ENCODE results near the gene TMEM240. TPM values are rescaled to one million over a fixed set of nuclear protein-coding genes. Genes with fewer than 3 reads are reported as not detected.

The TMEM240 gene
- total RNA-seq, 4 donors from 2014 or later: 4.0 to 27.3 (median 5.1) TPM; not detected in 1

DNA sequence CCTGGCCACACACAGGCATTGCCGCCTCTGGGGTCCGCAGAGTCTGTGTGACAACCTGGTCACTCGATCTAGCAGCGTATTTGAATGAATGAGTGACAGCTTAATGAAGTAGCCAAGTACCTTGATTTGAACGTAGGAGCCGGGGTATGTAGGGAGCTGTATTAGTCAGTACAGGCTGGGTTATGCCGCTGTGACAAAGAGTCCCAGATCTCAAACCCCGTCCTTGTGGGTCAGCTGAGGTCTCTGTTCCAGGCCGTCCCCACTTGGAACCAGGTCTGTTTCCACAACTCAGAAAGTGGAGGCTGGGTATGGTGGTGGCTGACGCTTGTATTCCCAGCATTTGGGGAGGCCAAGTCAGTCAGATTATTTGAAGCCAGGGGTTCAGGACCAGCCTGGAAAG, 48.8 kb downstream of the TMEM240 start:
- Histone ChIP-seq H3K27me3 (no peaks in the 10 kb centered on the region), H3K4me1 (no peaks in the 10 kb centered on the region), H3K36me3 (peaks cover 0 to 98% (median 17%) of the 10 kb centered on the region in 3 donors), H3K4me3 (no peak overlapping the region), H3K27ac (no peak overlapping the region), H3K9me3 (peaks cover 0 to 29% (median 2%) of the 10 kb centered on the region in 4 donors)
- 95 to 98% methylated on average over 10 of the region's 10 CpGs for WGBS, 2 donors
- no peak for DNase-seq (ENCODE audit: low spot score in 2 of 2)
- TF ChIP-seq CTCF (IDR thresholded peaks at IDR 0.05): no peak
- no peak for TF ChIP-seq POLR2A (IDR thresholded peaks at IDR 0.05)
- TF ChIP-seq EP300 (IDR thresholded peaks at IDR 0.05): no peak

DNA sequence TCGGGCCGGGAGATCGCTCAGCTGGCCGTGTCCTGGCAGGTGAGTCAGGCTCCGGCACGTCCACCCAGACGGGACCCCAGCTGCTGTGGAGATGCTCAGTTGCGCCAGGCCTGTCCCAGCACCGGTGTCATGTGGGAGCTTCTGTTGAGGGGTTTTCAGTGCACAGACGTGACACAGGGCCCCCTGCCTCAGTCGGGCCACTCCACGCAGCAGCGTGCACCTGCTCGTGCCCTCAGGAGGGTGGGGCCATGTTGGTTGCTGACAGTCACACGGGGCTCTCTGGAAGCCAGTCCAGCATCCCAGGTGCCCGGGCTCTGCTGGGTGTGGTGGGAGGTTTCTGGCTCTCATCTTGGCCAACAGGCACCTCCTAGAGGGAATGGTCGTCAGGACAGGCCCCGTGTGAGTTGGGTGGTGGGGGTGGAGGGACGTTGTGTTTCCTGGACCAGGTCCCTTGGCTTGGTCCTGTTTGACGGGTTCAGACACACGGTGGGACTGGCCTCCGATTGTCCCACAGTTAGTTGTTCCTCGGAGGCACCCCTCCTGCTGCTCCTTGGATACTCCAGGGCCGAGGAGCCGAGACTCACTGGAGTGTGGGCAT, 49.7 kb downstream of the TMEM240 start:
- Histone ChIP-seq H3K27me3 (no peaks in the 10 kb centered on the region), H3K4me1 (no peaks in the 10 kb centered on the region), H3K27ac (no peak overlapping the region), H3K9me3 (peaks cover 0 to 29% (median 2%) of the 10 kb centered on the region in 4 donors), H3K4me3 (no peak overlapping the region), H3K36me3 (peaks cover 0 to 100% (median 18%) of the 10 kb centered on the region in 3 donors)
- no peak for DNase-seq (ENCODE audit: low spot score in 2 of 2)
- 94 to 97% methylated on average over 5 to 22 of the region's 25 CpGs for WGBS, 2 donors
- TF ChIP-seq CTCF (IDR thresholded peaks at IDR 0.05) (no peak), EP300 (IDR thresholded peaks at IDR 0.05) (no peak), POLR2A (IDR thresholded peaks at IDR 0.05) (no peak)

DNA sequence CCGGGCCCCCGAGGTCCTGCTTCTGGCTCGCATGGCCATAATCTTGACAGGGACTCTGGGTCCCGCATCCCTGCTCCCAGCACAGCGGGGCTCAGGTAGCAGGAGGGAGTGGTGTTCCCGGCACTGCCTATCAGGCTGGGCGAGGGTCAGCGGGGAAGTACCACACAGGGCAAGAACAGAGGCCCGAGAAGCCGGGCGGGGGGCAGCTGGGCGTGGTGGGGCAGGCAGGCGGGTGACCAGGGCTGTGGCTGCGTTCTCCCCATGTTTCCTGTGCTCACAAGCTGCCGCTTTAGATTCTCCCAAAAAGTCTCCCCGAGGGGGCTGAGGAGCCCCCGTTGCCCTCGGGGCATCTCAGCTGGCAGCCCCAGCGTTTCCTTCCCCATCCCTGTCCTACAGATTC, 50.6 kb downstream of the TMEM240 start:
- DNase-seq (ENCODE audit: low spot score in 2 of 2): no peak
- Histone ChIP-seq H3K27ac (no peak overlapping the region), H3K27me3 (no peaks in the 10 kb centered on the region), H3K4me1 (no peaks in the 10 kb centered on the region), H3K4me3 (no peak overlapping the region), H3K9me3 (peaks cover 0 to 29% (median 2%) of the 10 kb centered on the region in 4 donors), H3K36me3 (peaks cover 0 to 100% (median 21%) of the 10 kb centered on the region in 3 donors)
- 97 to 98% methylated on average over 18 to 19 of the region's 19 CpGs for WGBS, 2 donors
- TF ChIP-seq CTCF (IDR thresholded peaks at IDR 0.05) (no peak), POLR2A (IDR thresholded peaks at IDR 0.05) (no peak), EP300 (IDR thresholded peaks at IDR 0.05) (no peak)

DNA sequence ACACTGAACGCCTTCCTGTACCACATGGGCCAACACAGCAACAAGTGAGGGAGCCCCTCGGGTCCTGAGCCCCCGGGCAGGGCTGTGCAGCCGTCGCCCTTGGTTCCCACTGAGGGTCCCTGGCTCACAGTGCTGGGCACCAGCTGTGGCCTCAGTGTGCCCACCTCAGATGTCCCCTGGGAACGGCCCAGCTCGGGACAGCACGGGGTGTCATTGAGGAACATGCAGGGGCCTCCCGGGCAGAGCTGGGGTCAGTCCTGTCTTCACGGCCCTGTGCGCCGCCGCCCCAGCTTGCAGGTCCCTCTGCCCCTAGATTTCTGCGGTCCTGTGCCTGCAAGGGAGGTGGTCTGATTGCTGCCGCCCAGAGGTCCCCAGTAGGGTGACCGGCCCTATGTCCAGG, 51.2 kb downstream of the TMEM240 start:
- H3K36me3 ChIP-seq: peaks cover 0 to 99% (median 21%) of the 10 kb centered on the region in 3 donors
- H3K27ac ChIP-seq: no peak overlapping the region
- H3K9me3 ChIP-seq: peaks cover 0 to 29% (median 2%) of the 10 kb centered on the region in 4 donors

More for the DNA sequence above, 51.2 kb downstream of the TMEM240 start:
- no peak for DNase-seq (ENCODE audit: low spot score in 2 of 2)
- no peak overlapping the region for H3K4me3 ChIP-seq
- WGBS, 2 donors: 96 to 97% methylated on average over 8 to 15 of the region's 16 CpGs
- TF ChIP-seq EP300 (IDR thresholded peaks at IDR 0.05) (no peak), POLR2A (IDR thresholded peaks at IDR 0.05) (no peak), CTCF (IDR thresholded peaks at IDR 0.05) (no peak)
- H3K4me1 ChIP-seq: no peaks in the 10 kb centered on the region
- no peaks in the 10 kb centered on the region for H3K27me3 ChIP-seq

Measured in tibial nerve (tissue), 4 donors.